Thymus (tissue), 11 donors: ENCODE data around the gene NEK2. TPM values are rescaled to one million over a fixed set of nuclear protein-coding genes. Genes with fewer than 3 reads are reported as not detected.
A peak's percentile ranks its signal among the peaks of the same experiment; 100 is the strongest.
"Not testable (repeated sequence)": the region's sequence is repeated elsewhere in the genome, so short reads cannot be mapped to it uniquely, and the experiment has no call there.

Source experiments
- DNase-seq, 9 donors: peaks; one replicate each; pipeline ENCODE4 v3.0.0-alpha.2; 2013; ENCODE audit warnings: low spot score in 9 of 9, low read depth in 6 of 9, missing footprints in 1 of 9
- H3K27ac ChIP-seq, 2 donors: one replicate each; pipeline ENCODE4 v1.5.1; 2013; ENCODE audit warnings: control low read depth in 1 of 2, low read depth in 1 of 2, low read length in 1 of 2, mild to moderate bottlenecking in 1 of 2, moderate library complexity in 1 of 2
- H3K27me3 ChIP-seq, 2 donors: one replicate each; pipeline ENCODE4 v1.5.1; 2013; ENCODE audit warnings: low read length in 1 of 2; ENCODE audit not compliant: control insufficient read depth in 2 of 2, insufficient read depth in 1 of 2
- H3K36me3 ChIP-seq, 2 donors: one replicate each; pipeline ENCODE4 v1.5.1; 2013; ENCODE audit warnings: low read length in 1 of 2, mild to moderate bottlenecking in 1 of 2, moderate library complexity in 1 of 2; ENCODE audit not compliant: control insufficient read depth in 2 of 2, insufficient read depth in 2 of 2
- H3K4me1 ChIP-seq, 2 donors: one replicate each; pipeline ENCODE4 v1.5.1; 2013; ENCODE audit warnings: low read length in 2 of 2; ENCODE audit not compliant: control insufficient read depth in 2 of 2, insufficient read depth in 2 of 2
- H3K4me3 ChIP-seq, 2 donors: one replicate each; pipeline ENCODE4 v1.5.1; 2013; ENCODE audit warnings: low read length in 2 of 2, control low read depth in 1 of 2, mild to moderate bottlenecking in 1 of 2
- H3K9me3 ChIP-seq, 2 donors: one replicate each; pipeline ENCODE4 v1.5.1; 2013; ENCODE audit warnings: low read length in 1 of 2, mild to moderate bottlenecking in 1 of 2; ENCODE audit not compliant: control insufficient read depth in 2 of 2, insufficient read depth in 1 of 2
- WGBS: extraction: QIAGEN DNeasy Blood & Tissue Kit; methylation state at CpG from one replicate; pipeline ENCODE4 v1.1.7; 2013; 5-methylcytosine and 5-hydroxymethylcytosine counted together
- polyA plus RNA-seq: library from polyadenylated mRNA; stranded (reverse); fragments of 200-250 nt; gene quantifications from one replicate; pipeline ENCODE4 v1.2.3, GENCODE V29; 2013
- total RNA-seq: library from RNA; stranded (reverse); fragments of 120-200 nt; gene quantifications from one replicate; pipeline ENCODE4 v1.2.4, GENCODE V29; 2013
- donor health status: healthy.

NEK2 gene
- total and polyA plus RNA-seq, 2 donors: 4.0 to 31.1 TPM

DNA sequence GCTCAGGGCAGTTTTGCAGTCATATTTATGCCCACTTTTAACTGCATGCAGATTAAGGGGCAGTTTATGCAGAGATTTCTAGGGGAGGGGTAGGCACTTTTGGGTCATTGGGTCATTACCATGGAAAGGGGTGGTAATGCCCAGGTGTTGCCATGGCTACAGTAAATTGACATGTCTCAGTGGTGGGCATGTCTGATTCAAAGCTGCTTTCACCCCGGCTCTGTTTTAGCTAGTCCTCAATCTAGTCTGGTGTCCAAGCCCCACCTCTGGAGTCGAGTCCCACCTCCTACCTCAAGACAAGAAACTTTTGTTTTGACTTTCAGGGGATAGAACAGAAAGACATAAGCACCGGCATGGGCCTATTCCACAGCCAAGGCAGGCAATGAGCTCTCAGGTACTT is 8.9 kb upstream of the NEK2 start:
- no peaks in the 10 kb centered on the region for H3K36me3 ChIP-seq
- no peak overlapping the region for H3K4me3 ChIP-seq
- no peak overlapping the region for H3K27ac ChIP-seq
- H3K4me1 ChIP-seq: peaks cover 0 to 5% of the 10 kb centered on the region in 2 donors
- H3K27me3 ChIP-seq: no peaks in the 10 kb centered on the region
- H3K9me3 ChIP-seq: no peaks in the 10 kb centered on the region
- no peak for DNase-seq
- 92% methylated on average over 3 of the region's 3 CpGs for WGBS

DNA sequence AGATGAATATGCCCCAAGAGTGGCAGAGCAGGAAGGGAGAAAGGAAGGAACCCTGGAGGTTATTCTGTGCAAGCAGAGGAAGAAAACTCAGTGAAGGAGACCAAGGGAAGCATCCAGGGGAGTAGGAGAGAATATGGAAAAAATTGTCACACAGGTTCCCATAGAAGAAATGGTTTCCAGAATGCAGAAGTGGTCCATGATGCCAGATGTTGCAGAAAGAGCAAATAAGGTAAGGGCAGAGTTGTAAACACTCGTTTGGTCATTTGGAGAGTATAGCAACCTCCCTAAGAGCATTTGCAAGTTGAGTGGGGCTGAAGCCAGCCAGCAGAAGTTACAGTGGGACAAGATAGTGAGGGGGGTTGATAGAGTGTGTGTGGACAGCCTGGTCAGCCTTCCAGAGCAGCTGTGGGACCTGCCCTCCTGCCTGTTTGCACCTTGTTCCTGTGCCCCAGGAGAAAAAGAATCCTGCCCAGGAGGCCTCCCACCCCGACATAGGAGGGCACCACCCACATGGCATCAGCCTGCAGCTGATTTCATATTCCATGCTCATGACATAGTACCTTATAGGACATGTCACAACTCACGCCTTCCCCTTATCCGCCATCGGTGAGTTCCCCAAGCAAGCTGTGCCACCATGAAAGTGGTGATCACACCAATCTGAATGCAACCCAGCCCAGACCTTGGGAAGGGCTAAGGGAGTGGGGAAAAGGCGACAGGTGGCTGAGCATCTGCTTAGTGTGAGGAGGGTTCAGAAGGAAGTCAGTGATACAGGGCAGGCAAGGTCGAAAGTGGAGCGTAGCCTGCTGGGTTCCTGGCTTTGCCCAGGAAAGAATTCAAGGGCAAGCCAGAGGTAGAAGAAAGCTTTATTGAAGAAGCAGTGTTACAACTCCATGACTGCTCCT is 8.2 kb upstream of the NEK2 start:
- 94% methylated on average over 8 of the region's 8 CpGs for WGBS
- Histone ChIP-seq H3K9me3 (no peaks in the 10 kb centered on the region), H3K4me3 (no peak overlapping the region), H3K27me3 (no peaks in the 10 kb centered on the region), H3K36me3 (no peaks in the 10 kb centered on the region), H3K4me1 (peaks cover 0 to 5% of the 10 kb centered on the region in 2 donors), H3K27ac (no peak overlapping the region)
- DNase-seq: no peak

DNA sequence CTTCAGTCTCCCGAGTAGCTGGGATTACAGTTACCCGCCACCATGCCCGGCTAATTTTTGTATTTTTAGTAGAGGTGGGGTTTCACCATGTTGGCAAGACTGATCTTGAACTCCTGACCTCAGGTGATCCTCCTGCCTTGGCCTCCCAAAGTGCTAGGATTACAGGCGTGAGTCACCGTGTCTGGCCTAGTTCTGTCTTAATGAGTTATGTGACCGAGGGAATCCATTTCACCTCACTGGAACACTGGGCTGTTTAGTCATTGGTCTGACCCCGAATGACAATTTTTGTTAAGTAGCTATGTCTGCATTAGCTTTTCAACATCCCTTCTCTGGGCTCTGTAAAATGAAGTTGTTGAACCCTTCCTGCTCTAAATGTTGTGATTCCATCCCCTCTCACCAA is 6.8 kb upstream of the NEK2 start:
- not testable (repeated sequence) for H3K36me3 ChIP-seq, H3K9me3 ChIP-seq, H3K27ac ChIP-seq, H3K27me3 ChIP-seq, H3K4me3 ChIP-seq, DNase-seq, H3K4me1 ChIP-seq
- 98% methylated on average over 7 of the region's 7 CpGs for WGBS

DNA sequence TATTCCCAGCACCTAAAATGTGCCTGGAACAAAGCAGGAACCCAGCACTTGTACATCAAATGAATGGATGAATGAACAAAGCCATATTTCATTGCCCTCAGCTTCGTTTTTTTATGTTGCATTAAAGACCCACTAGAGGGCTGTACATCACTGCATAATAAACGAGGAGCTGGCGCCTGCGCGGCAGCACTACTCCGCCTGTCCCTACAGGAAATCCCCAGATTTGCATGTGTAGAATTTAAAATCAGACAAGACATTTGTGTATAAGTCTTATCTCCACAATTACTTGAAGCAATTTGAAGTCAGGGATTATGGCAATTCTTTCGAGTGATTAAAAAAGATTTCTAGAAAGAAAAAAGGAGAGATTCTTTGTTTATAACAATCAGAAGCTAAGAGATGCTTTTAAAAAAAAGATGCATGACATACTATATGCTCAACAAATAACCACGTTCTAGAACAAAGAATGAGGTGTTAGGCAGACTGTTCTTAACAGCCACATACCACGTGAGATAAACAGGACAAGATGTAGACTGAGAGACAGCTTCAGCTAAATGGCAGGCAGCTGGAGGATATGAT is 5.4 kb upstream of the NEK2 start:
- H3K27me3 ChIP-seq: no peaks in the 10 kb centered on the region

DNA sequence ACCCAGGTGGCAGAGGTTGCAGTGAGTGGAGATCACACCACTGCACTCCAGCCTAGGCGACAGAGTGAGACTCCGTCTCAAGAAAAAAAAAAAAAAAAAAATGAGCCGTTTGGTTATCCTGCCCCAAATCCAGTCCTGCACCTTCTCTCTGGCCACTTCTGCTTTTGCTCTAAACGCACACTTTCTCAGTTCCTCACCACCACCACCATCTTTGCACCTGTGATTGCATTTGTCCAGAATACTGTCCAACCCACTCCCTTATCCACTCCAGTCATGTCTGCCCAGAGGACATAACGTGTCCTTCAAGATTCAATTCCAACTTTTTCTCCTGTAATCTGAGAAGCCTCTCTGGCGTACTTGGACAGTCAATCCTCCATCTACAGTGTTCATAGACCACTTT is 2.2 kb upstream of the NEK2 start:
- Histone ChIP-seq H3K27me3 (no peaks in the 10 kb centered on the region), H3K4me3 (no peak overlapping the region), H3K4me1 (peaks cover 0 to 15% of the 10 kb centered on the region in 2 donors), H3K9me3 (no peaks in the 10 kb centered on the region), H3K27ac (no peak overlapping the region), H3K36me3 (no peaks in the 10 kb centered on the region)
- no peak for DNase-seq
- WGBS: 44% methylated on average over 6 of the region's 6 CpGs

More for the DNA sequence above, 5.4 kb upstream of the NEK2 start:
- Histone ChIP-seq H3K36me3 (no peaks in the 10 kb centered on the region), H3K27ac (peak overlapping the region in 1 of 2 donors; percentile 52), H3K9me3 (no peaks in the 10 kb centered on the region), H3K4me1 (peaks cover 0 to 4% of the 10 kb centered on the region in 2 donors), H3K4me3 (no peak overlapping the region)
- DNase-seq: peak; percentile 54 to 89 (median 70)
- WGBS: 9% methylated on average over 9 of the region's 9 CpGs

DNA sequence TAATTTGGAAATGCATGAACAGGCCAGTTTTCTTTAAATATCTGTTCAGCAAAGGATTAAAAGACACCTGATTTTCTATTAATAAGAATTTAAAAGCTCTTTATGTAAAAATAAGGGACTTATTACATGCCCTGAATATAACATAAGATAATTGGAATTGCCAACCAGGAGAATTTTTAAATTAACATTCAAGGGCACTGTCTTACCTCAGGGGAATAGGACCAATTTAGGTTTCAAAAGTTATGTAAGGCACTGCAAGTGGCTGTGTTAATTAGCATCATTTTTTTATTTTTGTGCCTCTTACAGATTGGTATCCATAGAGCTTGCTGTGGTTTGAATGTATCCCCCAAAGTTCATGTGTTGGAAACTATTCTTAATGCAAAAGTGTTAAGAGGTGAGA is 1.3 kb upstream of the NEK2 start:
- no peaks in the 10 kb centered on the region for H3K9me3 ChIP-seq
- no peaks in the 10 kb centered on the region for H3K27me3 ChIP-seq
- H3K27ac ChIP-seq: no peak overlapping the region
- no peak for DNase-seq
- H3K4me1 ChIP-seq: peaks cover 0 to 15% of the 10 kb centered on the region in 2 donors
- no peak overlapping the region for H3K4me3 ChIP-seq
- H3K36me3 ChIP-seq: no peaks in the 10 kb centered on the region

DNA sequence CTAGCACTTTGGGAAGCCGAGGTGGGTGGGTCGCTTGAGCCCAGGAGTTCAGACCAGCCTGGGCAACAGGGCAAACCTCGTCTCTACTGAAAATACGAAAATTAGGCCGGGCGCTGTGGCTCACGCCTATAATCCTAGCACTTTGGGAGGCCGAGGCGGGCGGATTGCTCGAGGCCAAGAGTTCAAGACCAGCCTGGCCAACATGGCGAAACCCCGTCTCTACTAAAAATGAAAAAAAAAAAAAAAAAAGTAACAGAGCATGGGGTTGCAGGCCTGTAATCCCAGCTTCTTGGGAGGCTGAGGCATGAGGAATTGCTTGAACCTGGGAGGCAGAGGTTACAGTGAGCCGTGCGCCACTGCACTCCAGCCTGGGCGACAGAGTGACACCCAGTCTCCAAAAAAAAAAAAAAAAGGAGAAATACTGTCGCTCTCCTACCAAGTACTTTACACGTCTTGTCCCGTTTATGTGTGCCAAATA is 724 bp upstream of the NEK2 start:
- WGBS: 67% methylated on average over 19 of the region's 19 CpGs
- Histone ChIP-seq H3K27ac (peak overlapping the region in 1 of 2 donors; percentile 58), H3K4me3 (peak overlapping the region; percentile 61 to 86)

DNA sequence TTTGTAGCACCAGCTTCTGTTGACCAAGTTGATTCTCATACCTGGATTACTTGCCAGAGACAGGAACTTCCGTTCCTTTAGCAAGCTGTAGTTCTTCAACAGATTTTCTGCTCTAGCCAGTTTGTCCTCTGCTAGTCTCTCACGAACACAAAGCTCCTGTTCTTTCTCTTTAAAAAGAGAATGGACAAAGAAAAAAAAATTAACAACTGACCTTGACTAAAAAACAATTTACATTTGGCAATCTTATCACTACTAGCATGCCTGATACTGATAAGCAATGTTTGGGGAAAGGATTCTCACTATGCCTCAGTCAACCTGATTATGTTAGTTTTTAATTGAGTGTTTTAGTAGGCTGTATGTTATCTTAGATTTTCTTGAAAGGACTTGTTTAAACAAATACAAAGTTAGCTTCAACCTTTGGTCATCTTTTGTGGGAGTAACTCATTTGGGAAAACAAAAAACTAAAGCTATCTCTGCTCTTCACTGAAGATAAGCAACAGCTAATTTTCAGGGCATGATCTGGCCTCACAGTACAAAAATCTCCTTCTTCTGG is 8.3 kb downstream of the NEK2 start:
- Histone ChIP-seq H3K27me3 (no peaks in the 10 kb centered on the region), H3K27ac (no peak overlapping the region), H3K4me3 (no peak overlapping the region), H3K36me3 (peaks cover 24 to 59% of the 10 kb centered on the region in 2 donors), H3K4me1 (no peaks in the 10 kb centered on the region), H3K9me3 (no peaks in the 10 kb centered on the region)
- WGBS: 96% methylated on average over 2 of the region's 2 CpGs
- DNase-seq: no peak

More for the DNA sequence above, 724 bp upstream of the NEK2 start:
- no peak for DNase-seq
- no peaks in the 10 kb centered on the region for H3K36me3 ChIP-seq
- no peaks in the 10 kb centered on the region for H3K9me3 ChIP-seq
- no peaks in the 10 kb centered on the region for H3K27me3 ChIP-seq
- peaks cover 0 to 15% of the 10 kb centered on the region in 2 donors for H3K4me1 ChIP-seq

DNA sequence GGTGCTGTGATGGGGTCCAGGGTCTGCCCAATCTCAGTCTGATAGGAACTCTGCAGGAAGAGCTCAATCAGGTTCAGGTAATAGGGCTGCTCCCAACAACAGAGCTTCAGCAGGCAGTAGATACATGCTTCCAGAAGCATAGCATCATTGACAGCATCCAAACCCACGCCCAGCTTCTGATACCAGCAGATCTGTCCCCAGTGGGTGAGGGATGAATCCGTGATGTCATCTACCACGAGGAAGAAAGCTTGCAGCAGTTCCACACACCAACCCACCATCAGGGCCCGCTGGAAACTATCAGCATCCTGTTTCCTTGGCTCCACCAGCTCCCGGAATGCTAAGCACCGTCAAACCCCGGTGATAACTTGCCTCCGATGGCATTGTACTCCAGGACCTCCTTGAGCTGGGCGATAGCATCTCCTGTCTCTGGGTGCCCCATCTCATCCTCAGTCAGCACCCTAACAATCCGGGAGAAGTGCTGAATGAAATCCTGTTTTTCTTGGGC is 14.7 kb downstream of the NEK2 start:
- DNase-seq: no peak
- H3K36me3 ChIP-seq: peaks cover 14 to 17% of the 10 kb centered on the region in 2 donors
- no peak overlapping the region for H3K4me3 ChIP-seq
- WGBS: 97% methylated on average over 10 of the region's 10 CpGs
- no peak overlapping the region for H3K27ac ChIP-seq
- no peaks in the 10 kb centered on the region for H3K4me1 ChIP-seq
- no peaks in the 10 kb centered on the region for H3K9me3 ChIP-seq
- H3K27me3 ChIP-seq: no peaks in the 10 kb centered on the region
